Bronchial smooth muscle cell (primary cell): ENCODE data around the gene AMY1B. TPM values are rescaled to one million over a fixed set of nuclear protein-coding genes. Genes with fewer than 3 reads are reported as not detected.

ENCODE experiments used
- total RNA-seq: library from RNA; depleted of rRNA; stranded (reverse); fragments of >200 nt; gene quantifications from 2 replicates; pipeline ENCODE4 v1.2.1, GENCODE V29; 2014

The AMY1B gene
- not detected in 2 replicates for total RNA-seq

DNA sequence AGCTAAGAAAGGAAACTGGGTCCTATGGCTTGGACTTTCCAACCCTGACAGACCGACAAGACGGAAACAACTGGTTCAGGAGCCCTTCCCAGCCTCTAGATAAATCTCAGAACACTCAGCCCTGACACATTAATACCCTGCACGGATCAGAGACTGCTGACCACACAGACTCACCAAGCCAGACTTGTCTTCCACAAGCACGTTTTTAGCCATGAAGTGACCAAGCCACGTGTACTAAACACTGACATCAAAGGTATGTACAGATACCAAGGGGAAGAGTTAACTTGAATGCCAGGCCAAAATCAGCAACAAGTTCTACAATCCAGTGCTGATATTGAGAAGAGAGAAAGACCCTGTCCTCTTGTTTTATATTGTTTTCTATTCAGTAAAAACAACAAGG, at the start of gene AMY1B:
Gene AMY1B (minus strand): TSS at position 101 of the 400 bp plus-strand sequence. CDS start 571 bp downstream, outside the sequence.

DNA sequence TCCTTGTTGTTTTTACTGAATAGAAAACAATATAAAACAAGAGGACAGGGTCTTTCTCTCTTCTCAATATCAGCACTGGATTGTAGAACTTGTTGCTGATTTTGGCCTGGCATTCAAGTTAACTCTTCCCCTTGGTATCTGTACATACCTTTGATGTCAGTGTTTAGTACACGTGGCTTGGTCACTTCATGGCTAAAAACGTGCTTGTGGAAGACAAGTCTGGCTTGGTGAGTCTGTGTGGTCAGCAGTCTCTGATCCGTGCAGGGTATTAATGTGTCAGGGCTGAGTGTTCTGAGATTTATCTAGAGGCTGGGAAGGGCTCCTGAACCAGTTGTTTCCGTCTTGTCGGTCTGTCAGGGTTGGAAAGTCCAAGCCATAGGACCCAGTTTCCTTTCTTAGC, 40.5 kb downstream of the AMY1B start, which contains the start of gene AMY1A:
Gene AMY1A (plus strand): TSS at position 301 of the 400 bp plus-strand sequence. CDS start 571 bp downstream, outside the sequence.

Other genes starting within 250 kb of the AMY1B start
- gene RNPC3, start 170.5 kb downstream of the AMY1B start, total RNA-seq, result 2.3 and 4.7 TPM in 2 replicates
- gene AMY2B, start 124.6 kb downstream of the AMY1B start, total RNA-seq, result 4.7 and 10.0 TPM in 2 replicates
- gene AMY2A, start 78.8 kb downstream of the AMY1B start, total RNA-seq, result 0.09 TPM in 1 of 2 replicates, not detected in the other
- gene AMY1A, start 40.5 kb downstream of the AMY1B start, total RNA-seq, result not detected in 2 replicates
- not detected in 2 replicates for gene AMY1C, start 53.7 kb upstream of the AMY1B start, total RNA-seq